ENCODE measurements around the gene DKKL1. TPM values are rescaled to one million over a fixed set of nuclear protein-coding genes. Genes with fewer than 3 reads are reported as not detected.
"Not testable (repeated sequence)": the region's sequence is repeated elsewhere in the genome, so short reads cannot be mapped to it uniquely, and the experiment has no call there.

DKKL1 gene
- total and polyA plus RNA-seq, 2 experiments from 2014 or later = 0.76 to 2.9 TPM

GRCh38 chr19:49332691-49333417 is 30.8 kb upstream of the DKKL1 start:
- Mint-ChIP-seq H3K27me3 (ENCODE audit: insufficient read depth, low read depth, poor library complexity) (peaks cover 27% of the 10 kb centered on the region), H3K4me1 (peaks cover 13% of the 10 kb centered on the region)
- H3F3A ChIP-seq (replicated peaks; ENCODE audit: low read depth); H4K20me1 ChIP-seq (replicated peaks; ENCODE audit: insufficient read depth); DNase-seq (ENCODE audit: low spot score); H3K27ac Mint-ChIP-seq; H3K36me3 Mint-ChIP-seq (ENCODE audit: low read depth); H3K9me2 ChIP-seq (ENCODE audit: insufficient read depth); H3K4me1 ChIP-seq (ENCODE audit: insufficient read depth); ATAC-seq; H3K27ac ChIP-seq (ENCODE audit: low read depth); H3K4me2 ChIP-seq; H3K36me3 ChIP-seq (ENCODE audit: insufficient read depth); H3K79me2 ChIP-seq (replicated peaks; ENCODE audit: insufficient read depth); H3K4me3 Mint-ChIP-seq; H3K4me3 ChIP-seq; H2AFZ ChIP-seq; H3K9me3 Mint-ChIP-seq: not testable (repeated sequence)
- H3K27me3 ChIP-seq (ENCODE audit: insufficient read depth) = peaks cover 22% of the 10 kb centered on the region

GRCh38 chr19:49333418-49333805 is 30.3 kb upstream of the DKKL1 start:
- Histone ChIP-seq H3K36me3 (ENCODE audit: insufficient read depth) (no peaks in the 10 kb centered on the region), H3K27me3 (ENCODE audit: insufficient read depth) (peaks cover 24% of the 10 kb centered on the region), H3K4me3 (no peak overlapping the region), H3K4me2 (no peak overlapping the region), H3F3A (replicated peaks; ENCODE audit: low read depth) (0 out of 2 replicates have a peak, but pooled peaks cover 3% of the 10 kb centered on the region), H2AFZ (no peak overlapping the region), H3K79me2 (replicated peaks; ENCODE audit: insufficient read depth) (no peaks in the 10 kb centered on the region), H3K4me1 (ENCODE audit: insufficient read depth) (peaks cover 6% of the 10 kb centered on the region), H3K27ac (ENCODE audit: low read depth) (no peak overlapping the region), H4K20me1 (replicated peaks; ENCODE audit: insufficient read depth) (0 out of 2 replicates have a peak, but pooled peaks cover 4% of the 10 kb centered on the region), H3K9me2 (ENCODE audit: insufficient read depth) (no peaks in the 10 kb centered on the region)
- H3K4me3 Mint-ChIP-seq = no peak overlapping the region
- ATAC-seq (no peak), DNase-seq (ENCODE audit: low spot score) (no peak)
- no peaks in the 10 kb centered on the region; the same call in 2 of the 3 replicates for H3K9me3 Mint-ChIP-seq
- peaks cover 15% of the 10 kb centered on the region for H3K4me1 Mint-ChIP-seq
- no peaks in the 10 kb centered on the region; the same call in 1 of the 3 replicates for H3K36me3 Mint-ChIP-seq (ENCODE audit: low read depth)
- H3K27ac Mint-ChIP-seq = no peak overlapping the region
- H3K27me3 Mint-ChIP-seq (ENCODE audit: insufficient read depth, low read depth, poor library complexity) = peaks cover 32% of the 10 kb centered on the region
- TF ChIP-seq EZH2phosphoT487 (IDR thresholded peaks at IDR 0.05; ENCODE audit: unreplicated experiment) (no peak), EZH2 (IDR thresholded peaks at IDR 0.05; ENCODE audit: low read depth, unreplicated experiment) (no peak), JUNB (IDR thresholded peaks at IDR 0.05; ENCODE audit: unreplicated experiment) (no peak), REST (IDR thresholded peaks at IDR 0.05; ENCODE audit: unreplicated experiment) (no peak), STAT1 (IDR thresholded peaks at IDR 0.05; ENCODE audit: unreplicated experiment) (no peak), CTCF (conservative IDR thresholded peaks at IDR 0.05; ENCODE audit: low read depth in 2 of 2) (no peak), CREB1 (CRISPR knock-in tag; IDR thresholded peaks at IDR 0.05; ENCODE audit: low read depth) (no peak), ZNF114 (CRISPR knock-in tag; IDR thresholded peaks at IDR 0.05) (no peak), ETS1 (IDR thresholded peaks at IDR 0.05) (no peak)

All from GM23338 (cell line).